GM20000 (cell line): ENCODE results near the gene SEC23IP.
A peak's percentile ranks its signal among the peaks of the same experiment; 100 is the strongest.

Experiments used
- DNase-seq: peaks from one replicate; pipeline ENCODE4 v3.0.0; 2012; ENCODE audit warnings: low spot score
- CTCF ChIP-seq: IDR thresholded peaks from 2 replicates; pipeline ENCODE4 v1.5.1; 2012; ENCODE audit warnings: mild to moderate bottlenecking, control low read depth; ENCODE audit errors: extremely low read depth, missing control alignments

SEC23IP gene

GRCh38 chr10:119908166-119908565, 15.6 kb downstream of the SEC23IP start:
- DNase-seq, result no peak
- TF ChIP-seq CTCF, result no peak

GRCh38 chr10:119910689-119911088, 18.2 kb downstream of the SEC23IP start:
- no peak for TF ChIP-seq CTCF
- DNase-seq, result no peak

GRCh38 chr10:119917777-119918176, 25.2 kb downstream of the SEC23IP start:
- no peak for TF ChIP-seq CTCF
- no peak for DNase-seq

- TF ChIP-seq CTCF, result no peak
- no peak for DNase-seq
Observed at GRCh38 chr10:119919271-119919670, 26.7 kb downstream of the SEC23IP start.

- TF ChIP-seq CTCF, result no peak
- DNase-seq, result peak; percentile 20
Observed at GRCh38 chr10:119919826-119920225, 27.3 kb downstream of the SEC23IP start.

- DNase-seq, result no peak
- no peak for TF ChIP-seq CTCF
Observed at GRCh38 chr10:119928411-119928810, 35.9 kb downstream of the SEC23IP start.

GRCh38 chr10:119931871-119932270, 39.3 kb downstream of the SEC23IP start:
- no peak for DNase-seq
- TF ChIP-seq CTCF, result no peak
